Chondrocyte (in vitro differentiated cells): ENCODE measurements around the gene TMED4. TPM values are rescaled to one million over a fixed set of nuclear protein-coding genes. Genes with fewer than 3 reads are reported as not detected.

ENCODE experiments used
- DNase-seq: peaks from one replicate; pipeline ENCODE4 v3.0.0; 2021; ENCODE audit warnings: mixed read lengths, low spot score
- H3K27ac Mint-ChIP-seq: one replicate; pipeline ENCODE4 v1.8.0; 2021; ENCODE audit warnings: mild to moderate bottlenecking, moderate library complexity, mixed read lengths; ENCODE audit not compliant: unreplicated experiment
- H3K27me3 Mint-ChIP-seq: 2 replicates; pipeline ENCODE4 v1.8.0; 2021; ENCODE audit warnings: low read depth, mixed read lengths
- H3K36me3 Mint-ChIP-seq: 2 replicates; pipeline ENCODE4 v1.8.0; 2021; ENCODE audit warnings: low read depth, mixed read lengths
- H3K4me1 Mint-ChIP-seq: 2 replicates; pipeline ENCODE4 v1.8.0; 2021; ENCODE audit warnings: low read depth, mild to moderate bottlenecking, mixed read lengths
- H3K4me3 Mint-ChIP-seq: one replicate; pipeline ENCODE4 v1.8.0; 2021; ENCODE audit warnings: mild to moderate bottlenecking, moderate library complexity, mixed read lengths; ENCODE audit not compliant: unreplicated experiment
- H3K9me3 Mint-ChIP-seq: 2 replicates; pipeline ENCODE4 v1.8.0; 2021; ENCODE audit warnings: low read depth, mixed read lengths
- total RNA-seq: library from RNA; stranded (reverse); gene quantifications from 3 replicates; pipeline ENCODE4 v1.2.1, GENCODE V29; 2021
- TF ChIP-seq, protein P1 (sequence below): fragments of 200-600 bp; sonication (generic); IDR thresholded peaks from 2 replicates; pipeline ENCODE4 v1.5.0; 2021; ENCODE audit warnings: antibody characterized with exemption, mild to moderate bottlenecking, moderate library complexity

TMED4 gene
- total RNA-seq, 1 donor from 2014 or later = 55.1 TPM

DNA sequence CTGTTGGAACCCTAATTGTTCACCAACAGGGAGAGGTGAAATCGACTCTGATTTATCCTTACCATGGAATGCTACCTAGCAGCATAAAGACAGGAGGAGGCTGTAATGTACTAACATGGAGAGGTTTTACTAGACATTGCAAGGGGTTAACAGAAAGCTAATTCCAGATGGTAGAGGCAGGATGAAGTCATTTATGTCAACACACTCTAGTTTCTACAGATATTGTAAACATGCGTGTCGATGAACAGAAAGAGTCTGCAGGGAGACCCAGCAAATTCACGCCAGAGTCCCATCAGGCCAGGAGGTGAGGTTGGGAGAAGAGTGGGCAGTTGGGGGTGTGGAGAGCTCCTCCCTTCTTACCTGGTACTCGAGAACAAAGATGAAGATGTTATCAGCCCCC, 47.9 kb downstream of the TMED4 start:
- DNase-seq = no peak
- Mint-ChIP-seq H3K27me3 (no peaks in the 10 kb centered on the region), H3K4me1 (no peaks in the 10 kb centered on the region), H3K9me3 (no peaks in the 10 kb centered on the region), H3K36me3 (no peaks in the 10 kb centered on the region), H3K27ac (no peak overlapping the region), H3K4me3 (no peak overlapping the region)
- TF ChIP-seq, protein P1, sequence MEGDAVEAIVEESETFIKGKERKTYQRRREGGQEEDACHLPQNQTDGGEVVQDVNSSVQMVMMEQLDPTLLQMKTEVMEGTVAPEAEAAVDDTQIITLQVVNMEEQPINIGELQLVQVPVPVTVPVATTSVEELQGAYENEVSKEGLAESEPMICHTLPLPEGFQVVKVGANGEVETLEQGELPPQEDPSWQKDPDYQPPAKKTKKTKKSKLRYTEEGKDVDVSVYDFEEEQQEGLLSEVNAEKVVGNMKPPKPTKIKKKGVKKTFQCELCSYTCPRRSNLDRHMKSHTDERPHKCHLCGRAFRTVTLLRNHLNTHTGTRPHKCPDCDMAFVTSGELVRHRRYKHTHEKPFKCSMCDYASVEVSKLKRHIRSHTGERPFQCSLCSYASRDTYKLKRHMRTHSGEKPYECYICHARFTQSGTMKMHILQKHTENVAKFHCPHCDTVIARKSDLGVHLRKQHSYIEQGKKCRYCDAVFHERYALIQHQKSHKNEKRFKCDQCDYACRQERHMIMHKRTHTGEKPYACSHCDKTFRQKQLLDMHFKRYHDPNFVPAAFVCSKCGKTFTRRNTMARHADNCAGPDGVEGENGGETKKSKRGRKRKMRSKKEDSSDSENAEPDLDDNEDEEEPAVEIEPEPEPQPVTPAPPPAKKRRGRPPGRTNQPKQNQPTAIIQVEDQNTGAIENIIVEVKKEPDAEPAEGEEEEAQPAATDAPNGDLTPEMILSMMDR = no peak

DNA sequence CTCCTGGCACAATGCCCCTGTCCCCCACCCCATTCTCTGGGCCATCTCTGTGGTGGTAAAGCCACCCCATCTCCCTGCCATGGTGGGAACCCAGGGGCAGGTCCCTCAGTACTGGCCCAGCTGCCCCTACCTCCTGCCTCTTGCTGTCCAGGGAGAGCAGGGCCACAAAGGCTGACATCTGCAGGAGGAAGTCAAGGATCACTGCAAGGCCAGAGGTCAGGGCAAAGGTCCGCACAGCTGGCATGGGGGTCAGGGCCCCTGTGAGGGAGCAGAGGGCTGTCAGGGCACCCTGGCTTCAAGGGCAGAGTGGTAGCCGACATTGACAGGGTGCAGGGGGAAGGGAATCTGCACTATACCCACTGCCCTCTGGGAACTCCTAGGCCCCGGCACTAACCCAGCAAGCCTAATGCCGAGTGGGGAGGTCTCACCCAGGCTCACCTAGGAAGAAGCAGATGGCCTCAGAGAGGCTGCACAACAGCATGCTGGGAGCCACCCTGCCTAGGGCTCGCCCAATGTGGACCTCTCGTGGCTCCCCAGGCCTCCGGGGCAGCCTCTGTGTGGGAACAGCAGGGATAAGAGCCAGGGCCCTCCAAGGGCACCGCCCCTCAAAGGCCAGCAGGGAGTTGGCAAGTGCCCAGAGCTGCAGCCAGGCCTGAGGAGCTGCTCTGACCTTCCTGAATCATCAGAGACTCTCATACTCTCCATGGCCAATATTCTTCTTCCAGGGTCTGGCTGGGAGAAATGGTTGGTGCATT, 48.6 kb downstream of the TMED4 start:
- no peaks in the 10 kb centered on the region for H3K27me3 Mint-ChIP-seq
- no peaks in the 10 kb centered on the region for H3K36me3 Mint-ChIP-seq
- no peak for DNase-seq
- H3K27ac Mint-ChIP-seq = no peak overlapping the region
- no peaks in the 10 kb centered on the region for H3K9me3 Mint-ChIP-seq
- H3K4me3 Mint-ChIP-seq = no peak overlapping the region
- TF ChIP-seq, protein P1 = no peak
- H3K4me1 Mint-ChIP-seq = no peaks in the 10 kb centered on the region

DNA sequence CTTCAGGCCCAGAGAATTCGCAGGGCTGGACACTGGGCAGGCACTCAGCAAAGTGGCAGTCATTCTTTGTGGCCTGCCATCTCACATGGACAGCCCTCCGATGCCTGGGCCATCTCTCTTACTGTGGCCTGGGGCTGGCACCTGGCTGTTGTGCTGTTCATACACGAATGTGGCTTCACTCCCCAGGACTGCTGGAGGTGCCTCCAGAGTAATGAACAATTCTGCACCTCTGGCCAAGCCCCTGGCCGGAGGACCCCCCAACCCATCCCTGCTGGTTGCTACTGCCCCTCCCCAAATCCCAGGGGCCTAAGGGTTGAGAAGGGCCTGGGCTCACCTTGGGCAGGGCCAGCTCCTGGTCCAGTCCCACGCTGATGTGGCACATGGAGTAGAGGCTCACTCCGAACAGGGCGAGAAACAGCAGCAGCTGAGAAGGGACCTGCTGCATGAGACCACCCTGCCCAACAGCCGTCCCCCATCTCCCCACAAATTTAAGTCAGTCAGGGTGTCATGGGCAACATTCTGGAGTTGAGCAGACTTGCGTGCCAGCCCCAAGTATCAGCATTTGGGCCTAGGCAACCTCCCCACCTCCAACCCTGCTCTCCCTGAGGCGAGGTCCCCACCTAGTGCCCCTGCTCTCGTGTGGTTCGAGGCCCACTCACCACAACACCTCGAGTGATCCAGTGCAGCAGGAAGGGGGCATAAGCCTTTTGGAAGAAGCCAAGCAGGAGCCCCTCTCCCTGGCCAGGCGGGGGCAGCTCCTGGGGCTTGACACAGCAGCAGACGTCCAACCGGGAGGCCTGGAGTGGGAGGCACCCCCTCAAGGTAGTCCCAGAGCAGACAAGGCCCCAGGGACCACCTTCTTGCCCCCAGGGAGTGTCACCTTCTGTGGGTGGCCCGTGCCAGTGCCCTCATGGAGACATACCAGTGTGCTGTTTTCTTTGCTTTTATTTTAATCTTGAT, 50.3 kb downstream of the TMED4 start:
- H3K4me3 Mint-ChIP-seq = no peak overlapping the region
- H3K27me3 Mint-ChIP-seq = no peaks in the 10 kb centered on the region
- H3K36me3 Mint-ChIP-seq = peaks cover 3% of the 10 kb centered on the region
- H3K9me3 Mint-ChIP-seq = peaks cover 2% of the 10 kb centered on the region
- H3K4me1 Mint-ChIP-seq = no peaks in the 10 kb centered on the region
- no peak overlapping the region for H3K27ac Mint-ChIP-seq
- TF ChIP-seq, protein P1 = no peak
- no peak for DNase-seq

DNA sequence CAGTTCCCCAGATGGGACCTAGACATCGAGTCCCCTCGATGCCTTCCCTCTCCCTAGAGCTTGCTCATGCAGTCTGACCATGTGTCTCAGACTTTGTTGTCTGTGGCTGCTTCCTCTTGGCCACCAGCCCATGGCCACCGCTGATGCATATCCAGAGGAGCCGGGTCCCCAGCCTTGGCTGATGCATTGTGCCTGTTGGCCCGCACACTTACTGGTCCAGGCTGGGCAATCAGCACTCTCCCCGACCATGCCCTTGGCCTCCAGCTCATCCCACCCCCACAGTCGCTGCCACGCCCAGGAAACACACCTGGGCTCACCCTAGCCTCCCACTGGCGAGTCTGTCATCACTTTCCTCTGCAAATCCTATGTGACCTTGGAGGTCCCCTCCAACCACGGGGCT, 51.0 kb downstream of the TMED4 start:
- H3K4me3 Mint-ChIP-seq = no peak overlapping the region
- TF ChIP-seq, protein P1 = no peak
- H3K27me3 Mint-ChIP-seq = no peaks in the 10 kb centered on the region
- peaks cover 3% of the 10 kb centered on the region for H3K36me3 Mint-ChIP-seq
- H3K9me3 Mint-ChIP-seq = peaks cover 2% of the 10 kb centered on the region
- no peak for DNase-seq
- H3K27ac Mint-ChIP-seq = no peak overlapping the region
- H3K4me1 Mint-ChIP-seq = no peaks in the 10 kb centered on the region

Other genes with a start within 250 kb of the TMED4 start
- gene NUDCD3, start 91.6 kb downstream of the TMED4 start, total RNA-seq = 99.5 to 105 TPM (median 105 TPM) in 3 replicates
- not detected in 3 replicates for gene NPC1L1, start 40.9 kb downstream of the TMED4 start, total RNA-seq
- gene DDX56, start 8.3 kb downstream of the TMED4 start, total RNA-seq = 48.7 to 52.7 TPM (median 49.9 TPM) in 3 replicates
- 80.0 to 128 TPM (median 83.7 TPM) in 3 replicates for gene OGDH, start 24.4 kb upstream of the TMED4 start, total RNA-seq
- 68.5 to 73.5 TPM (median 72.6 TPM) in 3 replicates for gene ZMIZ2, start 166.6 kb upstream of the TMED4 start, total RNA-seq
- gene PPIA, start 214.4 kb upstream of the TMED4 start, total RNA-seq = 1,108 to 1,479 TPM (median 1,462 TPM) in 3 replicates